Measurements from ENCODE around the gene RNF220. TPM values are rescaled to one million over a fixed set of nuclear protein-coding genes. Genes with fewer than 3 reads are reported as not detected.

The RNF220 gene
- total and polyA plus RNA-seq, 9 donors: 54.5 to 63.4 (median 56.7) TPM

DNA sequence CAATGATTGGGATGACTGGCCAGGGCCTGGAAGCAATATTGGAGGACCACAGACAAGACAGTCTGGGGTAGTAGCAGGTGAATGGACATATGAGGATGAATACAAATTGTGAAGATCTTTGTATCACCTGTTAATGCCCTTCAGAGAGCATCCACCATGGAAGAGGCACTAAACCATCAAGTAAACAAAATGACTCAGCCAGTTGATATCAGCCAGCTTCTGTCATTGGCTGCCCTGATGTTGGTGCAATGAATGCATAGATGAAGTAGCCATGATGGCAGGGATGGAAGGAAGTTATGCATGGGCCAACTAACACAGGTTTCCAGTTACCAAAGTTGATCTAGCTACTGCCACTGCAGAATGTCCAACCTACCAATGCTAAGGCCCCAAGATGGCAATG lies 33.8 kb upstream of the RNF220 start:
- Histone ChIP-seq H3K4me3 (ENCODE audit: low read length) (no peak overlapping the region), H3K4me1 (ENCODE audit: control insufficient read depth, insufficient read depth, low read length) (no peaks in the 10 kb centered on the region), H3K36me3 (ENCODE audit: control insufficient read depth, insufficient read depth, low read length) (no peaks in the 10 kb centered on the region), H3K27me3 (ENCODE audit: control insufficient read depth, insufficient read depth, low read length) (peaks cover 5% of the 10 kb centered on the region), H3K27ac (ENCODE audit: low read length) (no peak overlapping the region), H3K9me3 (replicated peaks; ENCODE audit: control insufficient read depth, low read depth, low read length) (no peaks in the 10 kb centered on the region)
- no peak for DNase-seq

DNA sequence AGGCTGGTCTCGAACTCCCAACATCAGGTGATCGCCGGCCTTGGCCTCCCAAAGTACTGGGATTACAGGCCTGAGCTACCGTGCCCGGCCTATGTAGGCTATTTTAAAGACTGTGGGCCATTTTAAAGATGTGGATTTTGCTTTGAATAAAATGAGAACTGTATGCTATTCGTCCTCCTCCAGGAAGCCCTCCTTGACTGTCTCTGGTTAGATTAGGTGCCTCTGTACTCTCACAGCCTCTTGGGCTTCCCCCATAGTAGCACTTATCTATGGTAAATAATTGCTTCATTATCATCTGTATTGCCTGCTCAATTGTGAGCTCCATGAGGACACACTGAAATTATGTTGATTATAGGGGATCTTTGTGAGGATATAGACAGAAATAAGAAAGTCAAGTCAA lies 29.5 kb upstream of the RNF220 start:
- no peak overlapping the region for H3K27ac ChIP-seq (ENCODE audit: low read length)
- no peaks in the 10 kb centered on the region for H3K4me1 ChIP-seq (ENCODE audit: control insufficient read depth, insufficient read depth, low read length)
- no peaks in the 10 kb centered on the region for H3K36me3 ChIP-seq (ENCODE audit: control insufficient read depth, insufficient read depth, low read length)
- no peaks in the 10 kb centered on the region for H3K9me3 ChIP-seq (replicated peaks; ENCODE audit: control insufficient read depth, low read depth, low read length)
- no peak overlapping the region for H3K4me3 ChIP-seq (ENCODE audit: low read length)
- peaks cover 2% of the 10 kb centered on the region for H3K27me3 ChIP-seq (ENCODE audit: control insufficient read depth, insufficient read depth, low read length)
- WGBS (ENCODE audit: insufficient coverage): 100% methylated on average over 5 of the region's 6 CpGs
- no peak for DNase-seq

DNA sequence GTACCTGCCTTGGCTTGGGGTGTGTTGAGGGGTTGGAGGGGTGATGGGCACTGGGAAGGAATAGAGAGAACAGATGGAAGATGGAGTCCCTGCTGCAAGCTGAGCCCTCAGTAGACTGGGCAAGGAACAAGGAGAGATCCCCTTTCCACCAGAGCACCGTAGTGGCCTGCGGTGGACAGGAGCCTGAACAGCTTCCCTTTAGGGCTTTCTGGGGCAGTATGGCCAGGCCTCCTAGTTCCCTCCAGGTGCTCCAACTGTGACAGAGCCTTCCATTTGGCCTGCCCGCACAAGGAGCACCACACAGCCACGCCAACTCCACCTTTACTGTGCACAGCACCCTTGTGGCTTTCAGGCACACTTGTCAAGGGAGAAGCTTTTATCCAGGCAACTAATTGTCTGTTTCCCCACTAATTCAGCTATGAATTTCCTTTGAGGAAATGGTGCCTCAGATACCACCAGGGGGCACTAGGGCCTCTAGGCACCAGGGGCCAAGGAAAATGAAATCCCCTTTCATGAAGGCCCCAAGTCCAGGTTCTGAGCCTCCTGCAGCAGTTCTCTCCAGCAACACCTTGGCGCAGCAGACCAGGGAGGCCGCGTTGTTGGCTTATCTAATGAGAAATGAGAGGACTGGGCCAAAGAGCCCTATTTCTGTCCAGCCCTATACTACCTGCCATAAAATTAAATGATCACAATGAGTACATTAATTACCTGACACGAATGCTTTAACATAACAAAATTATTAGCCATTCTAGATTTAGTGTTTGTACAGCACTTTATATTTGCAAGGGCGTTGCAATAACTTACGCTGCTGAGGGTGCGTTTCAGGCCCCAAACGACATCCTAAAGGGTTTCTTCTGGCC lies 26.9 kb upstream of the RNF220 start:
- 47% methylated on average over 9 of the region's 12 CpGs for WGBS (ENCODE audit: insufficient coverage)
- no peaks in the 10 kb centered on the region for H3K4me1 ChIP-seq (ENCODE audit: control insufficient read depth, insufficient read depth, low read length)
- H3K27me3 ChIP-seq (ENCODE audit: control insufficient read depth, insufficient read depth, low read length): peaks cover 2% of the 10 kb centered on the region
- H3K4me3 ChIP-seq (ENCODE audit: low read length): no peak overlapping the region
- DNase-seq: peak; percentile 48
- no peaks in the 10 kb centered on the region for H3K36me3 ChIP-seq (ENCODE audit: control insufficient read depth, insufficient read depth, low read length)
- no peaks in the 10 kb centered on the region for H3K9me3 ChIP-seq (replicated peaks; ENCODE audit: control insufficient read depth, low read depth, low read length)
- H3K27ac ChIP-seq (ENCODE audit: low read length): no peak overlapping the region

DNA sequence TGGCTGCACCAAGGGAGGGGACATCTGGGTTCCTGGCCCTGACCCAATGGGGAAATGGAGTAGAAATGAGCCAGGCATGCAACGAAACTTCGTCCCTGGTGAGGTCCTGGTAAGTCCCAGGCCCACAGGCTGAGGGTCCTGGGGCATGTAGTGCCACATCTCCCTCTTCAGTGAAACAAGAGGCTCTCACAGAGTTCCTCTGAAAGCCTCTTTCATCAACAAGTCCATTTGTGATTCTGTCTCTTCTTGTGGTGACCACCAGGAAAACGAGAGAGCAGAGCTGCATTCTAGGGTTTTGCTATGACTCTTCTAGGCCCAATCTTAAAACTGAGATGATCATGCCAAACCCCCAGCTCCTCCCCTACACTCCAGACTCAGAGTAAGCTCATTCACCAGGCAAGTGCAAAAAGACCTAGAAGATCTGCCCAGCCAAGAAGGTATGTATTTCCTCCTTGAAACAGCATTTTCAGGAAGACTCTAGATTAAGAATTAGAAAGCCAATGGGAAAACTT lies 24.3 kb upstream of the RNF220 start:
- Histone ChIP-seq H3K4me3 (ENCODE audit: low read length) (no peak overlapping the region), H3K9me3 (replicated peaks; ENCODE audit: control insufficient read depth, low read depth, low read length) (no peaks in the 10 kb centered on the region), H3K27ac (ENCODE audit: low read length) (no peak overlapping the region), H3K27me3 (ENCODE audit: control insufficient read depth, insufficient read depth, low read length) (peaks cover 4% of the 10 kb centered on the region), H3K36me3 (ENCODE audit: control insufficient read depth, insufficient read depth, low read length) (no peaks in the 10 kb centered on the region), H3K4me1 (ENCODE audit: control insufficient read depth, insufficient read depth, low read length) (no peaks in the 10 kb centered on the region)
- DNase-seq: no peak
- WGBS (ENCODE audit: insufficient coverage): 60% methylated on average over 1 of the region's 3 CpGs

DNA sequence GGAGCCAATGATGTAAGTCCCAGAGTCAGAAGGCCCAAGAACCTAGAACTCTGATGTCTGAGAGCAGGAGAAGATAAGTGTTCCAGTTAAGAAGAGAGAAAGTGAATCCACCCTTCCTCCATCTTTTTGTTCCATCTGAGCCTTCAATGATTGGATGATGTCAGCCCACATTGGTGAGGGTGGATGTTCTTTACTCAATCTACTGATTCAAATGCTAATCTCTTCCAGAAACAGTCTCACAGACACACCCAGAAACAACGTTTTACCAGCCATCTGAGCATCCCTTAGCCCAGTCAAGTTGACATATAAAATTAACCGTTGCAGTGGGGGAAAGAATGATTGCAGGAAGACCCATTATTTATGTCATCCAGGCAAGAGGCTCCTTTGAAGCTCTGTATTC lies 16.5 kb upstream of the RNF220 start:
- Histone ChIP-seq H3K27ac (ENCODE audit: low read length) (no peak overlapping the region), H3K4me1 (ENCODE audit: control insufficient read depth, insufficient read depth, low read length) (no peaks in the 10 kb centered on the region), H3K27me3 (ENCODE audit: control insufficient read depth, insufficient read depth, low read length) (peaks cover 6% of the 10 kb centered on the region), H3K9me3 (replicated peaks; ENCODE audit: control insufficient read depth, low read depth, low read length) (no peaks in the 10 kb centered on the region), H3K36me3 (ENCODE audit: control insufficient read depth, insufficient read depth, low read length) (no peaks in the 10 kb centered on the region), H3K4me3 (ENCODE audit: low read length) (no peak overlapping the region)
- DNase-seq: no peak
- no CpG with 5 or more reads among the region's 2 CpGs for WGBS (ENCODE audit: insufficient coverage)

DNA sequence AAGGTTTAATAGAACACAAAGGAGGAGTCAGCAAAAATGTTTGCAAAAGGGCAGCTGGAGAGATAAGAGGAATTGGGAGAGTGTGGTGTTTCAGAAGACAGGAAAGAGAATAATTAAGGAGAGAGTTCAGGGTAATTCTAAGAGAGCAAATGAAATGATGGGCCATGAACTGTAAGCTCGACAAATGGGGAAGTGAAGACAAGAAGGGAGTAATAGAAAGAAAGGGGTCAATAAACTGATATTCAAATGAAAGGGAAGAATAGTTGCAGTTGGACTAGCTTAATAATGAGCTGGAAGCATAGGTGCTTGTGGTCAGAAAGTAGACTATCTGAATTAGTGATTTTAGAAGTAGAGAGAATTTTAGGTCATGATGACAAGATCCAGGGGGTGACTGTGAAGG lies 15.6 kb upstream of the RNF220 start:
- Histone ChIP-seq H3K9me3 (replicated peaks; ENCODE audit: control insufficient read depth, low read depth, low read length) (no peaks in the 10 kb centered on the region), H3K4me3 (ENCODE audit: low read length) (no peak overlapping the region), H3K36me3 (ENCODE audit: control insufficient read depth, insufficient read depth, low read length) (no peaks in the 10 kb centered on the region), H3K27ac (ENCODE audit: low read length) (no peak overlapping the region), H3K4me1 (ENCODE audit: control insufficient read depth, insufficient read depth, low read length) (no peaks in the 10 kb centered on the region), H3K27me3 (ENCODE audit: control insufficient read depth, insufficient read depth, low read length) (peaks cover 4% of the 10 kb centered on the region)
- 73% methylated on average over 1 of the region's 1 CpG for WGBS (ENCODE audit: insufficient coverage)
- no peak for DNase-seq

DNA sequence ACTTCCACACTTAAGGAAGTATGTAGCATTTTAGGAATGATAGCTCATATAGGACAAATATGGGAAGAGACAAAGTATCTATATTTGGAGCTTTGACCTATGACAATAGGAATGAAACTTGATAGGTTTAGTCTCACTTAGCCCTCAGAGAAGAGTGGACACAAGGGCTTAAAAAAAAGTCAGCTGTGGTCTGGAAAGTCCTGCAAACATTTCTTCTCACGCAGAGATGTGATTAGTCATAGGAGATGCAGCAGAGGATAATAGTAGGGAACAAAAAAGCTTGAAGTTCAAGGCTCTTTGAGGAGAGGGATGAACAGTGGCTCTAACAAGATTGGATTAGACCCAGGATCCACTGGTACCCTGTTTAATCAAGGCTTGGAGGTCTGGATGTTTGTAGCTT lies 14.8 kb upstream of the RNF220 start:
- DNase-seq: no peak
- WGBS (ENCODE audit: insufficient coverage): 77% methylated on average over 1 of the region's 1 CpG
- no peak overlapping the region for H3K27ac ChIP-seq (ENCODE audit: low read length)
- no peaks in the 10 kb centered on the region for H3K36me3 ChIP-seq (ENCODE audit: control insufficient read depth, insufficient read depth, low read length)
- no peak overlapping the region for H3K4me3 ChIP-seq (ENCODE audit: low read length)
- H3K4me1 ChIP-seq (ENCODE audit: control insufficient read depth, insufficient read depth, low read length): no peaks in the 10 kb centered on the region
- no peaks in the 10 kb centered on the region for H3K9me3 ChIP-seq (replicated peaks; ENCODE audit: control insufficient read depth, low read depth, low read length)
- H3K27me3 ChIP-seq (ENCODE audit: control insufficient read depth, insufficient read depth, low read length): peaks cover 8% of the 10 kb centered on the region

DNA sequence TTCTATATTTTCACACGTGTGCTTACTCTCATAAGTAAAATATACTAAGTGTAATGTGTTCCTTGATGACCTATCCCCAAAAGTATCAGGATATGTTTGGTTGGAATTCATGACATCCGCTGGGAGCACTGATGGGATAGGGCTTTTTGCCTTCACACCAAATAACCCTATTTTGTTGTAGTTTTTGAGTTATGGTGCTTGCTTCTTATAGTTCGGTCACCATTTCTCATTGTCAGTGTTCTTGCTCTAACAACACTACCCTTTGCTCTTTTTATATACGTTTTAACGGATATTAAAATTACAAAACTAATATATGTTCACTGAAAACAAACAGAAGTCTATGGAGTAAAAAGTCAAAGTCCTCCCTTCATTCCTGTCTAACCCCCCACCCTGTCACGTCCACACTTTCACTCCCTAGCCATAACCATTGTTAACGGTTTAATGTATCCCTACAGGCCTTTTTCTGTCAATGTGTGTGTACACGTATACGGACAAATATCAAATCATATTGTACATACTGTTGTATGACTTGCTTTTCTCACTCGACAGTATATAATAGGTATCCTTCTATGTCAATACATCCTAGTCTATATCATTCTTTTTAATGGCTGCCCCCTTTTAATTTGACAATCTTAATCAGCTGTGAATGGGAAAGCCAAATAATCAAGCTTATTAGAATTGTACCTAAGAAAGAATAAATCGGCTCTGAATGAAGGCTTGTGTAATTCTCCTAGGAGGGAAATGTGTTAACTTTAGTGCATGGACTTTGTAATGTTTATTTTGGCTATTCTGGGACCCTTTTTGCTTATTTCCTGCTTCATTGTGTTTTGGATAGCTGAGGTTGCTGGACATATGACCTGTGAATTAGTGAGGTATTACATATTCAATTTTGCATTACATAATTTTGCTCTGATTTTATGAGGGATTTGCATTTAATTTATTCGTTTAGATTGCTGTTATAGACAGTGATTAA lies 3.5 kb upstream of the RNF220 start:
- no peak overlapping the region for H3K27ac ChIP-seq (ENCODE audit: low read length)
- H3K4me1 ChIP-seq (ENCODE audit: control insufficient read depth, insufficient read depth, low read length): peaks cover 14% of the 10 kb centered on the region
- 92% methylated on average over 2 of the region's 12 CpGs for WGBS (ENCODE audit: insufficient coverage)
- no peak overlapping the region for H3K4me3 ChIP-seq (ENCODE audit: low read length)
- peaks cover 42% of the 10 kb centered on the region for H3K27me3 ChIP-seq (ENCODE audit: control insufficient read depth, insufficient read depth, low read length)
- no peak for DNase-seq
- no peaks in the 10 kb centered on the region for H3K36me3 ChIP-seq (ENCODE audit: control insufficient read depth, insufficient read depth, low read length)
- H3K9me3 ChIP-seq (replicated peaks; ENCODE audit: control insufficient read depth, low read depth, low read length): no peaks in the 10 kb centered on the region

DNA sequence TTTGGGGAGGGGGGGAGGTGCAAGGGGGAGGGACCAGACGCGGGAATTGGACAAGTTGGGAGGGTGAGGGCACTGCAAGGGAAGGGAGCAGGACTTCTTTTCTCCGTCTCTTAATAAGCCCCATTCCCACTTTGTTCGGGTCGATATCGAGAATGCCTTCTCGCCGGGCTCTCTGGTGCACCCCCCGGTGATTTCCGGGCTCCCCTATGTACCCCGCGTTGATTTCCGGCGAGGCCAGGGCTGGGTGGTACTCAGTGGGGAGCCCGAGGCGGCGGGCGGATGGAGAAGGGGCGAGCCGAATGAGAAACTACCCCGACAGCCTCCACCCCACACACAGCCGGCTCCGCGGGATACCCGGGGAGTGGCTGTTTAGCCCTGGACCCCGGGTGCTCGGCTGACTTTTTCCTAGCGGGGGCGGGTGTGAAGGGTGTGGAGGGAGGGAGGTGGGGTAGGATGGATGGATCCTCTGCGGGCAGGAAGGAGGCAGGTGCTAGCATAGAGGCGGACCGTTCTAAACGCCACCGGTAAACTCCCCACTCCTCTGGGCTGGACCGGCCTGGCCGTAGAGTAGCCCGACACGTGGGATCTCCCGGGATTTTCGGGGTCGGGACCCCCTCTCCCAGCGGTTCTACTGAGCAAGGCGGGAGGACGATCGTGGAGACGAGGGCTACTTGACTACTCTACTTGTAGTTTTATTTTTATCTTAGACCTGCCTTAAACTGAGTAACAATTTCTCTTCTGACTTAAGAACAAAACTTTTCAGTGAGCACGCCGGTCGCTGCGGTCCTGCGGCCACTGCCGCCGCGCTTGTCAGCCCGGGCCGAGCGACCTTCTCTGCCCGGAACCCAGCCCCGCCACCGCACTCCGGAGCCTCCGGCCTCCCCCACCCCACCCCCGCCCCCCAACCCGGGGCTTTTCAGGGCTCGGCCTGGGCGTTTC lies 1.0 kb downstream of the RNF220 start:
- Histone ChIP-seq H3K27me3 (ENCODE audit: control insufficient read depth, insufficient read depth, low read length) (peaks cover 74% of the 10 kb centered on the region), H3K27ac (ENCODE audit: low read length) (no peak overlapping the region), H3K4me1 (ENCODE audit: control insufficient read depth, insufficient read depth, low read length) (peaks cover 31% of the 10 kb centered on the region), H3K4me3 (ENCODE audit: low read length) (peak overlapping the region; percentile 39), H3K36me3 (ENCODE audit: control insufficient read depth, insufficient read depth, low read length) (no peaks in the 10 kb centered on the region), H3K9me3 (replicated peaks; ENCODE audit: control insufficient read depth, low read depth, low read length) (no peaks in the 10 kb centered on the region)
- 0% methylated on average over 23 of the region's 66 CpGs for WGBS (ENCODE audit: insufficient coverage)
- no peak for DNase-seq
